ENCODE results near the gene NPY5R. TPM values are rescaled to one million over a fixed set of nuclear protein-coding genes. Genes with fewer than 3 reads are reported as not detected.

Gene NPY5R
- total and polyA plus RNA-seq, 2 of the 13 experiments (the other 11 are each of a cell fraction or from before 2014, with no cell fraction given): not detected

GRCh38 chr4:163400911-163401310, 57.2 kb downstream of the NPY5R start:
- TF ChIP-seq, protein P1, sequence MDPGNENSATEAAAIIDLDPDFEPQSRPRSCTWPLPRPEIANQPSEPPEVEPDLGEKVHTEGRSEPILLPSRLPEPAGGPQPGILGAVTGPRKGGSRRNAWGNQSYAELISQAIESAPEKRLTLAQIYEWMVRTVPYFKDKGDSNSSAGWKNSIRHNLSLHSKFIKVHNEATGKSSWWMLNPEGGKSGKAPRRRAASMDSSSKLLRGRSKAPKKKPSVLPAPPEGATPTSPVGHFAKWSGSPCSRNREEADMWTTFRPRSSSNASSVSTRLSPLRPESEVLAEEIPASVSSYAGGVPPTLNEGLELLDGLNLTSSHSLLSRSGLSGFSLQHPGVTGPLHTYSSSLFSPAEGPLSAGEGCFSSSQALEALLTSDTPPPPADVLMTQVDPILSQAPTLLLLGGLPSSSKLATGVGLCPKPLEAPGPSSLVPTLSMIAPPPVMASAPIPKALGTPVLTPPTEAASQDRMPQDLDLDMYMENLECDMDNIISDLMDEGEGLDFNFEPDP (CRISPR knock-in tag; conservative IDR thresholded peaks at IDR 0.05): no peak
- TF ChIP-seq, protein P2, sequence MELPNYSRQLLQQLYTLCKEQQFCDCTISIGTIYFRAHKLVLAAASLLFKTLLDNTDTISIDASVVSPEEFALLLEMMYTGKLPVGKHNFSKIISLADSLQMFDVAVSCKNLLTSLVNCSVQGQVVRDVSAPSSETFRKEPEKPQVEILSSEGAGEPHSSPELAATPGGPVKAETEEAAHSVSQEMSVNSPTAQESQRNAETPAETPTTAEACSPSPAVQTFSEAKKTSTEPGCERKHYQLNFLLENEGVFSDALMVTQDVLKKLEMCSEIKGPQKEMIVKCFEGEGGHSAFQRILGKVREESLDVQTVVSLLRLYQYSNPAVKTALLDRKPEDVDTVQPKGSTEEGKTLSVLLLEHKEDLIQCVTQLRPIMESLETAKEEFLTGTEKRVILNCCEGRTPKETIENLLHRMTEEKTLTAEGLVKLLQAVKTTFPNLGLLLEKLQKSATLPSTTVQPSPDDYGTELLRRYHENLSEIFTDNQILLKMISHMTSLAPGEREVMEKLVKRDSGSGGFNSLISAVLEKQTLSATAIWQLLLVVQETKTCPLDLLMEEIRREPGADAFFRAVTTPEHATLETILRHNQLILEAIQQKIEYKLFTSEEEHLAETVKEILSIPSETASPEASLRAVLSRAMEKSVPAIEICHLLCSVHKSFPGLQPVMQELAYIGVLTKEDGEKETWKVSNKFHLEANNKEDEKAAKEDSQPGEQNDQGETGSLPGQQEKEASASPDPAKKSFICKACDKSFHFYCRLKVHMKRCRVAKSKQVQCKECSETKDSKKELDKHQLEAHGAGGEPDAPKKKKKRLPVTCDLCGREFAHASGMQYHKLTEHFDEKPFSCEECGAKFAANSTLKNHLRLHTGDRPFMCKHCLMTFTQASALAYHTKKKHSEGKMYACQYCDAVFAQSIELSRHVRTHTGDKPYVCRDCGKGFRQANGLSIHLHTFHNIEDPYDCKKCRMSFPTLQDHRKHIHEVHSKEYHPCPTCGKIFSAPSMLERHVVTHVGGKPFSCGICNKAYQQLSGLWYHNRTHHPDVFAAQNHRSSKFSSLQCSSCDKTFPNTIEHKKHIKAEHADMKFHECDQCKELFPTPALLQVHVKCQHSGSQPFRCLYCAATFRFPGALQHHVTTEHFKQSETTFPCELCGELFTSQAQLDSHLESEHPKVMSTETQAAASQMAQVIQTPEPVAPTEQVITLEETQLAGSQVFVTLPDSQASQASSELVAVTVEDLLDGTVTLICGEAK (IDR thresholded peaks at IDR 0.05): no peak
- TF ChIP-seq, protein P2 (CRISPR knock-in tag; IDR thresholded peaks at IDR 0.05): no peak
- TF ChIP-seq AHR (CRISPR knock-in tag; IDR thresholded peaks at IDR 0.05) (no peak), ISL2 (CRISPR knock-in tag; IDR thresholded peaks at IDR 0.05) (no peak), MZF1 (CRISPR knock-in tag; IDR thresholded peaks at IDR 0.05; ENCODE audit: borderline replicate concordance) (no peak), PHF8 (CRISPR knock-in tag; IDR thresholded peaks at IDR 0.05) (no peak), ZNF276 (CRISPR knock-in tag; IDR thresholded peaks at IDR 0.05; ENCODE audit: low read depth) (no peak), MEF2D (CRISPR knock-in tag; IDR thresholded peaks at IDR 0.05) (no peak), CEBPG (CRISPR knock-in tag; IDR thresholded peaks at IDR 0.05) (no peak)
- TF ChIP-seq, protein P3, sequence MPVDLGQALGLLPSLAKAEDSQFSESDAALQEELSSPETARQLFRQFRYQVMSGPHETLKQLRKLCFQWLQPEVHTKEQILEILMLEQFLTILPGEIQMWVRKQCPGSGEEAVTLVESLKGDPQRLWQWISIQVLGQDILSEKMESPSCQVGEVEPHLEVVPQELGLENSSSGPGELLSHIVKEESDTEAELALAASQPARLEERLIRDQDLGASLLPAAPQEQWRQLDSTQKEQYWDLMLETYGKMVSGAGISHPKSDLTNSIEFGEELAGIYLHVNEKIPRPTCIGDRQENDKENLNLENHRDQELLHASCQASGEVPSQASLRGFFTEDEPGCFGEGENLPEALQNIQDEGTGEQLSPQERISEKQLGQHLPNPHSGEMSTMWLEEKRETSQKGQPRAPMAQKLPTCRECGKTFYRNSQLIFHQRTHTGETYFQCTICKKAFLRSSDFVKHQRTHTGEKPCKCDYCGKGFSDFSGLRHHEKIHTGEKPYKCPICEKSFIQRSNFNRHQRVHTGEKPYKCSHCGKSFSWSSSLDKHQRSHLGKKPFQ (CRISPR knock-in tag; IDR thresholded peaks at IDR 0.05; ENCODE audit: insufficient replicate concordance): no peak
- H2AFZ ChIP-seq (ENCODE audit: low read length): no peak overlapping the region
- BruUV-seq (replicated peaks): no TSS peak
- intact Hi-C loops (cut with micrococcal nuclease; ENCODE audit: unreplicated experiment) (no loop called here), in situ Hi-C loops (cut with HindIII; ENCODE audit: extremely low pct_ligation_motif_present, low pct_unique_long_range_greater_than_20kb) (no loop called here)
- H3K4me1 ChIP-seq (ENCODE audit: insufficient read depth, low read length): 0 out of 2 replicates have a peak, but pooled peaks cover 8% of the 10 kb centered on the region
- H3K4me3 ChIP-seq (replicated peaks in 1 of 3; ENCODE audit: insufficient read depth in 1 of 3, low read depth in 2 of 3, low read length in 3 of 3): no peak overlapping the region
- ChIA-PET POLR2A (no interaction called here), CTCF (ENCODE audit: low intra/inter-chr PET ratio, low total read pairs) (no interaction called here)
- H3K27me3 ChIP-seq (ENCODE audit: control insufficient read depth in 1 of 2, insufficient read depth in 2 of 2, low read length in 2 of 2): no peaks in the 10 kb centered on the region
- H3K36me3 ChIP-seq (replicated peaks in 1 of 2; ENCODE audit: control insufficient read depth in 1 of 2, insufficient read depth in 2 of 2, low read length in 2 of 2): no peaks in the 10 kb centered on the region
- no peak for ATAC-seq
- DNase-seq (ENCODE audit: low spot score): no peak
- no peaks in the 10 kb centered on the region for H3K79me2 ChIP-seq (ENCODE audit: insufficient read depth, low read length)
- H4K20me1 ChIP-seq (ENCODE audit: insufficient read depth, low read length): no peaks in the 10 kb centered on the region
- H3K4me2 ChIP-seq (ENCODE audit: low read depth, low read length): no peak overlapping the region
- FAIRE-seq: no peak
- WGBS (ENCODE audit: low lambda C conversion rate): 20% methylated on average over 4 of the region's 4 CpGs
- H3K9ac ChIP-seq (ENCODE audit: insufficient read depth, low read depth, low read length): no peak overlapping the region
- H3K27ac ChIP-seq (ENCODE audit: extremely low read length, insufficient read depth, low read length): no peak overlapping the region
- H3K9me3 ChIP-seq (ENCODE audit: low read length): no peaks in the 10 kb centered on the region
